ENCODE data around the gene IFT80. TPM values are rescaled to one million over a fixed set of nuclear protein-coding genes. Genes with fewer than 3 reads are reported as not detected.
A peak's percentile ranks its signal among the peaks of the same experiment; 100 is the strongest.

The IFT80 gene
- total and polyA plus RNA-seq, 9 of the 15 experiments (the other 6 are each of a cell fraction or from before 2014, with no cell fraction given): 6.7 to 21.1 (median 16.4) TPM

DNA sequence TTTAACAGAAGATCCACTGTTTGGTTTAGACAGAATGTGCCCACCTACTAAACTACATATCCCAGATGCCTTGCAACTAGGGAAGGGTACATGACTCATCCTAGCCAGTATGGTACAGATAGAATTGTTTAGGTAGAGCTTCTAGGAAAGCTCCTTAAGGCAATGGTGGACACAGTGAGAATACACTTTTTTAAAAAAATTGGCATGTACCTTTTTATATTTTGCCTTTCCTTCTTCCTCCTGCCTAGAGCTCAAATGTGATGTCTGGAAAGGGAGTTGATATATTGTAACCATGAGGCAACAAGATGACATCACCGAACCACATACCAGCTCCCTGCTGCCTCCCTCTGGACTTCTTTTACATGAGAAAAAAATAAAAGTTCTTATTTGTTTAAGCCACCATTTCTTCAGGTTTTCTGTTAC lies 188.2 kb downstream of the IFT80 start (continued):
- TF ChIP-seq SMAD2 (IDR thresholded peaks at IDR 0.05; ENCODE audit: low read depth, low read length): no peak
- no peak for TF ChIP-seq MCM5 (IDR thresholded peaks at IDR 0.05; ENCODE audit: low read depth)
- TF ChIP-seq, protein P1, sequence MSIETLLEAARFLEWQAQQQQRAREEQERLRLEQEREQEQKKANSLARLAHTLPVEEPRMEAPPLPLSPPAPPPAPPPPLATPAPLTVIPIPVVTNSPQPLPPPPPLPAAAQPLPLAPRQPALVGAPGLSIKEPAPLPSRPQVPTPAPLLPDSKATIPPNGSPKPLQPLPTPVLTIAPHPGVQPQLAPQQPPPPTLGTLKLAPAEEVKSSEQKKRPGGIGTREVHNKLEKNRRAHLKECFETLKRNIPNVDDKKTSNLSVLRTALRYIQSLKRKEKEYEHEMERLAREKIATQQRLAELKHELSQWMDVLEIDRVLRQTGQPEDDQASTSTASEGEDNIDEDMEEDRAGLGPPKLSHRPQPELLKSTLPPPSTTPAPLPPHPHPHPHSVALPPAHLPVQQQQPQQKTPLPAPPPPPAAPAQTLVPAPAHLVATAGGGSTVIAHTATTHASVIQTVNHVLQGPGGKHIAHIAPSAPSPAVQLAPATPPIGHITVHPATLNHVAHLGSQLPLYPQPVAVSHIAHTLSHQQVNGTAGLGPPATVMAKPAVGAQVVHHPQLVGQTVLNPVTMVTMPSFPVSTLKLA (conservative IDR thresholded peaks at IDR 0.05): no peak
- peak; percentile 64 for TF ChIP-seq CEBPB (tag; IDR thresholded peaks at IDR 0.05)
- no peak for TF ChIP-seq TCFL5 (CRISPR knock-in tag; conservative IDR thresholded peaks at IDR 0.05)
- TF ChIP-seq HCFC1 (IDR thresholded peaks at IDR 0.05; ENCODE audit: low read depth, low read length): peak; percentile 68
- TF ChIP-seq, protein P2, sequence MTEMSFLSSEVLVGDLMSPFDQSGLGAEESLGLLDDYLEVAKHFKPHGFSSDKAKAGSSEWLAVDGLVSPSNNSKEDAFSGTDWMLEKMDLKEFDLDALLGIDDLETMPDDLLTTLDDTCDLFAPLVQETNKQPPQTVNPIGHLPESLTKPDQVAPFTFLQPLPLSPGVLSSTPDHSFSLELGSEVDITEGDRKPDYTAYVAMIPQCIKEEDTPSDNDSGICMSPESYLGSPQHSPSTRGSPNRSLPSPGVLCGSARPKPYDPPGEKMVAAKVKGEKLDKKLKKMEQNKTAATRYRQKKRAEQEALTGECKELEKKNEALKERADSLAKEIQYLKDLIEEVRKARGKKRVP (CRISPR knock-in tag; IDR thresholded peaks at IDR 0.05): peak; percentile 70; the same call in 1 of the 2 replicates
- peak; percentile 97 for TF ChIP-seq ATF7 (IDR thresholded peaks at IDR 0.05)
- TF ChIP-seq DMBX1 (CRISPR knock-in tag; IDR thresholded peaks at IDR 0.05; ENCODE audit: borderline replicate concordance): no peak
- TF ChIP-seq CEBPG (CRISPR knock-in tag; IDR thresholded peaks at IDR 0.05): peak; percentile 79
- peak; percentile 79 to 91 for TF ChIP-seq CEBPG (tag; conservative IDR thresholded peaks at IDR 0.05 in 1 of 2, IDR thresholded peaks at IDR 0.05 in 1 of 2)
- TF ChIP-seq ELF4 (CRISPR knock-in tag; IDR thresholded peaks at IDR 0.05): no peak
- peak; percentile 86 for TF ChIP-seq JUN (IDR thresholded peaks at IDR 0.05; ENCODE audit: borderline replicate concordance, low read depth, low read length)
- 0 out of 2 replicates have a peak, but pooled peaks have one; percentile 64 for TF ChIP-seq JUN (CRISPR knock-in tag; IDR thresholded peaks at IDR 0.05; ENCODE audit: borderline replicate concordance)
- no peak for TF ChIP-seq ZNF41 (CRISPR knock-in tag; conservative IDR thresholded peaks at IDR 0.05)
- TF ChIP-seq MXI1 (IDR thresholded peaks at IDR 0.05; ENCODE audit: low read depth, low read length): no peak
- peak; percentile 89 for TF ChIP-seq FOSL1 (tag; conservative IDR thresholded peaks at IDR 0.05)
- TF ChIP-seq, protein P3, sequence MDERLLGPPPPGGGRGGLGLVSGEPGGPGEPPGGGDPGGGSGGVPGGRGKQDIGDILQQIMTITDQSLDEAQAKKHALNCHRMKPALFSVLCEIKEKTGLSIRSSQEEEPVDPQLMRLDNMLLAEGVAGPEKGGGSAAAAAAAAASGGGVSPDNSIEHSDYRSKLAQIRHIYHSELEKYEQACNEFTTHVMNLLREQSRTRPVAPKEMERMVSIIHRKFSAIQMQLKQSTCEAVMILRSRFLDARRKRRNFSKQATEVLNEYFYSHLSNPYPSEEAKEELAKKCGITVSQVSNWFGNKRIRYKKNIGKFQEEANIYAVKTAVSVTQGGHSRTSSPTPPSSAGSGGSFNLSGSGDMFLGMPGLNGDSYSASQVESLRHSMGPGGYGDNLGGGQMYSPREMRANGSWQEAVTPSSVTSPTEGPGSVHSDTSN (CRISPR knock-in tag; IDR thresholded peaks at IDR 0.05; ENCODE audit: low read depth): no peak
- TF ChIP-seq, protein P3 (tag; conservative IDR thresholded peaks at IDR 0.05; ENCODE audit: low read depth): peak; percentile 63

All from K562 (cell line).